ENCODE measurements around the gene AP5Z1.
A peak's percentile ranks its signal among the peaks of the same experiment; 100 is the strongest.

Gene AP5Z1

GRCh38 chr7:4818000-4818794 is 42.8 kb downstream of the AP5Z1 start:
- FAIRE-seq (no peak), DNase-seq (ENCODE audit: insufficient read length, low spot score) (no peak)

GRCh38 chr7:4819560-4820404 is 44.4 kb downstream of the AP5Z1 start:
- DNase-seq (ENCODE audit: insufficient read length, low spot score) (no peak), FAIRE-seq (no peak)

GRCh38 chr7:4820405-4820966 is 45.1 kb downstream of the AP5Z1 start:
- DNase-seq (ENCODE audit: insufficient read length, low spot score): no peak
- FAIRE-seq: no peak

GRCh38 chr7:4820967-4821471 is 45.6 kb downstream of the AP5Z1 start:
- DNase-seq (ENCODE audit: insufficient read length, low spot score): no peak
- FAIRE-seq: no peak

- DNase-seq (ENCODE audit: insufficient read length, low spot score) (no peak), FAIRE-seq (no peak)
These were observed 47.3 kb downstream of the AP5Z1 start for GRCh38 chr7:4822677-4823076.

- DNase-seq (ENCODE audit: insufficient read length, low spot score): no peak
- no peak for FAIRE-seq
These were observed 48.2 kb downstream of the AP5Z1 start for GRCh38 chr7:4823441-4824119.

- no peak for DNase-seq (ENCODE audit: insufficient read length, low spot score)
- FAIRE-seq: no peak
These were observed 48.8 kb downstream of the AP5Z1 start for GRCh38 chr7:4824120-4824775.

- no peak for DNase-seq (ENCODE audit: insufficient read length, low spot score)
- FAIRE-seq: no peak
These were observed 49.7 kb downstream of the AP5Z1 start for GRCh38 chr7:4825081-4825480.

GRCh38 chr7:4828720-4829383 is 53.4 kb downstream of the AP5Z1 start:
- no peak for FAIRE-seq
- DNase-seq (ENCODE audit: insufficient read length, low spot score): no peak

GRCh38 chr7:4830176-4830575 is 54.8 kb downstream of the AP5Z1 start:
- DNase-seq (ENCODE audit: insufficient read length, low spot score) (peak; percentile 60), FAIRE-seq (no peak)

GRCh38 chr7:4831723-4832495 is 56.5 kb downstream of the AP5Z1 start:
- FAIRE-seq (no peak), DNase-seq (ENCODE audit: insufficient read length, low spot score) (no peak)

GRCh38 chr7:4832711-4833110 is 57.3 kb downstream of the AP5Z1 start:
- no peak for FAIRE-seq
- no peak for DNase-seq (ENCODE audit: insufficient read length, low spot score)

- FAIRE-seq (no peak), DNase-seq (ENCODE audit: insufficient read length, low spot score) (no peak)
These were observed 57.8 kb downstream of the AP5Z1 start for GRCh38 chr7:4833176-4833575.

- no peak for FAIRE-seq
These were observed 58.5 kb downstream of the AP5Z1 start for GRCh38 chr7:4833691-4834600.

GRCh38 chr7:4834601-4835397 is 59.4 kb downstream of the AP5Z1 start:
- DNase-seq (ENCODE audit: insufficient read length, low spot score) (no peak), FAIRE-seq (no peak)

More at GRCh38 chr7:4833691-4834600, 58.5 kb downstream of the AP5Z1 start:
- DNase-seq (ENCODE audit: insufficient read length, low spot score): no peak

GRCh38 chr7:4835398-4836205 is 60.2 kb downstream of the AP5Z1 start:
- FAIRE-seq: no peak

More at GRCh38 chr7:4835398-4836205, 60.2 kb downstream of the AP5Z1 start:
- no peak for DNase-seq (ENCODE audit: insufficient read length, low spot score)

All from GM19239 (cell line).